ENCODE data around the gene PLXNA2.

Gene PLXNA2

DNA sequence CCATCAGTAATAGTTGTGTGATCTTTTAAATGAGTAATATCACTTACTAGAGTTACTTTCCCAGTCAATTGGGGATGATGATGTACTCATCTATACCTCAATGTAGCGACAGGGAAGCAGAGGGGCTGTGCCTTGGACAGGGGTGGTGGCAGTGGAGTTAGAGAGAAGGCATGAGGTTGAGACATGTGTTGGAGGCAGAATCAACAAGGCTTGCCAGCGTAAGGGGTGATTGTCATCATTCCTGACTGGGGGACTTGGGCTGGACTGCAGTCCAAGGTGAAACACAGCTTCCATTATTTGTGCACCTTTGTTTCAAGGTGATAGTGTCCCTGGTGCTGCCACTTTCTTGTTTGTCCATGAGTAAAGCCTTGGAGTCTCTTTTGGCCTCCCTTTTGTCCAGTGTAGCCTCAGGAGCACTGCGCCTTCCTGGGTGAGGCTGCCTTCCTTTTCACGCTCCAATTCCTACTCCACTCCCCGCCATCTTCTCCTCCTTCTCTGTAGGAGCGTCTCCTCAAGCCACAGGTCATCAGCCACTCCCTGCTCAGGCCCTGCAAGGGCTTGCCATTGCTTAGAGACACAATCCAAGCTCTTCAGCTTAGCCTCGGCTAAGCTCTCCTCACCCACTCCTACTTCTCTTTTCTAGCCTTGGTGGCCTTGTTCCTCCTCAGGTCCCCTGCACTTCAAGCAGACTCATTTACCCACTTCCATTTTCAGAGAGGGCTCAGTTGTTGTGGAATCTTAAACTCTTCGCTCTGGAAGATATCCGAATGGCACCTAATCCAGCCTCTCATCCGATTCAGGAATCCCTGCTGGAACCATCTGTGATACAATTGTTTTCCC is 255.6 kb downstream of the PLXNA2 start:
- DNase-seq, result no peak

DNA sequence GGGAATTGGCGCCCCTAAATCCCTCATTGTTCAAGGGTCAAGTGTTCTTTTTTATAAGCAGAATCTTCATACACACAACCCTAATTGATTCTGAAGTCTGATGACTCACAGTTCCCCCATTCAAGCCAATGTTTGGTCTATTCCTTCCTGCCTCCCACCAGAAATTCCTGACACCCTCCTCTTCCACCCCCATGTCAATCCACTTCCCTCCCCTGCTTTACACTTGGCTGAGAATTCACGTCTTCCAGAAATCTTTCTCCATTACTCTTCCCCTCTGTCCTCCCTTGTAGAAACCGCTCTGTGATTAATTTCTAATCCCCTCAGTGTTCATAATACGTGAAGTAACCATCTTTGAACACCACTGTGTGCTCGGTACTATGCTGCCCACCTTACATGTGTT is 257.0 kb downstream of the PLXNA2 start:
- DNase-seq, result no peak

DNA sequence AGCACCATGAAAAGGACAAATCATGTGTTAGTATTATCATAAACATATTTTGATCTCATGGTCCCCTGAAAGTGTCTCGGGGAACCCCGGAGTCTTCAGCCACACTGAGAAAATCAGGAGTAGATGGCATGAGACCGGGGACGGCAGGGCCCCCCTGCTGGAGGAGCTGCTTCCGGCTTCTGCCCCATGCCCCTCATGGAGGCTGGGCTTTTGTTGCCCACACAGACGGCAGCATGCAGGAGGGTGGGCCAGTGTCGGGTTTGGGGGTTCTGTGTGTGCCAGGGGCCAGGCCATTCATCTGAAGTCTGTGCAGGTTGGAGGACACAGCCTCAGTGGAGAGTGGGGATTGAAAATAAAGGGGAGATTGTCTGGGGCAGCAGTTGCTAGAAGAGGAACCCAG is 258.2 kb downstream of the PLXNA2 start:
- DNase-seq, result no peak

DNA sequence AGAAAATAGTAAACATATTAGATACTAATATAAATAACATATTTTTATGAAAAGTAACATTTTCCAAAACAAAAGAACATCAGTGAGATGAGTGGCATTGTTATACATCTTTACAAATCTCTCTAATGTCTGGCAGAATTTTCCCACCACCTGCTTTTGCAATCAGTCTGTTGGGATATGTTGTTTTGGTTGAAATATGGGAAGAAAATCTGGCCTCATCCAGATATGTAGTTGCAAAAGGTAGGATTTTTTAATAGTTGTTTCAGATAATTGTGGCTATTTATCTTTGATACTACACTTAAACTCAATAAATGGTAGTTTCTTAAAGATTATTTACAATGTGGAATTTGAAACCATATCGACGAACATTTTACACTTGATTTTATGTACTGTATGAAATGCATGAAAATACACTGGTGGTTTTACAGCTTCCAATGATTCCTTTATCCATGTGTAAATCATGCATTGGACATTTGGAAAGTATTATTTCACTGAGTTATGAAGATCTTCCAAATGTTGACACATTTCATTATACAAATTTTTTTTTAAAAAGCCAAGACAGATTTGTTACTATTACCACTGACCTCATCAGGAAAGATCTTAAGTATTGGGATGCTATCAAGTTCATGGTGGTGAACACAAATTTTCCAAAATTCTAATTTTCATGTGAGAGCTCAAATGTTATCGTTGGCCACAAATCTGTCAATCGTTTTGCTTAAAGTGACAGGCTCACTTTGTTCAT is 259.2 kb downstream of the PLXNA2 start:
- no peak for DNase-seq

DNA sequence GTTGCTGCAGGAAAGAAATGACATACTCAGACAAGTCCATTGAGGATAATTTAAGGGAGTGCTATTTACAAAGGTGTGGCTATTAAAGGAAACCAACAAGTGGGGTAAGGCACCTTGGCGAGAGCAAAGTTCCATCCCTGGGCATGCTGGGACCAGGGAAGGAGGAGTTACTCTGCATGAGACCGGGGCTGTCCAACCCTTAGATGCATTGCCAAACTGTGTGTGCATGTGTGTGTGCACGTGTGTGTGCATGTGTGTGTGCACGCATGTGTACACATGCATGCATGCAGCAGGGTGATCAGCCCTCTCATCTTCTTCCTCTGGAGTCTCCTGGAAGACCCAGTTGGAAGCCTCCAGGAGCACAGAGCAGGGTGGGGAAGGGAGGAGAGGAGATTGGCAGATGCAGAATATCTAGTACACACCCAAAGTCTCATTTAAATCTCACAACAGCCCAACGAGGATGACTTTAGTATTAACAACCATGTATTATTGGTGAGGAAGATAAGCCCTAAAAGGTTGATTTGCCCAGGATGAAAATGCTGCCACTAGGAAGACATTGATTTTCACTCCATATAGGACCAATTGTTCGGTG is 261.0 kb downstream of the PLXNA2 start:
- no peak for DNase-seq

DNA sequence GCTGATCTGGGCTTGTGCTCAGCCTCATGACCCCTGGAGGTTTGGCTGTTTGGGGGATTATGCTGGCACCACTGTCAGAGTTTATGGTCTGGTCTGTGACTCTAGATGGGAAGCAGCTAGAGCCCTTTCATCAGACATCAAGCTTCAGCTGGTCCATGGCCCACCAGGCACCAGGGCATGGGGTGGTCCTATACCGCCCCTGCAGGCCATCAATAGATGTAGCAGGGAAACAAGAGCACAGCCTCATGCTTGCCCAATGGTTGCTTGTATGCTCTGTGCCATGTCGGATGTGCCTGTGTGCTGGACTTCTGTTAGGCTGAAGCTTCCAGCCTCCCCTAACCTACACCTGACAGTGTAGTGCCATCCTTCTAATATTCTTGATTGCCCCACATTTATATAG is 262.2 kb downstream of the PLXNA2 start:
- no peak for DNase-seq

DNA sequence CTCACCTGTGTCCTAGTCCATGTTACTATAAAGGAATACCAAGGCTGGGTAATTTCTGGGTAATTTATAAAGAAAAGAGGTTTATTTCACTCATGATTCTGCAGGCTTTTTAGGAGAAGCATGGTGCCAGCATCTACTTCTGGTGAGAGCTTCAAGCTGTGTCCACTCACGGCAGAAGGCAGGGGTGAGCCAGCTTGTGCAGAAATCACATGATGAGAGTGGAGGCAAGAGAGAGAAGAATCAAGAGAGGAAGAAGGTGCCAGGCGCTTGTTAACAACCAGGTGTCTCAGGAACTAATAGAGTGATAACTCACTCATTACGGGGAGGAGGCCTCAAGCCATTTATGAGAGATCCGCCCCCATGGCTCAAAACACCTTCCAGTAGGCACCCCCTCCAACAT is 265.7 kb downstream of the PLXNA2 start:
- no peak for DNase-seq

DNA sequence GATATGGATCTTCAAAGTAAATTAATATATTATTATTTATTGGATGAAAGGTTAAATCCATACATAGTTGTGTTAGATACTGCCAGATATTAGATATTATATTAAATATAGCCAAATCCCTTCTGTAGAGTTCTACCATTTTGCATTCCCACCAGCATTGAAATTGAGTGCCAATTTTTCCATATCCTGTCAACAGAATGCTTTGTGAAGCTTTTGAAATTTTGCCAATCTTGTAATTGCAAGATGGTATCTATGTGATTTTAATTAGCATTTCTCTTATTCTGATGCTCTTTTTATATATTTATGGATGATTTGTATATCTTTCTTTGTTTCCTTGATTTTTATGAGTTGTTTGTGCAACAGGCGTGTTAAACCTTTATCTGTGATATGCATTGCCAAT is 266.3 kb downstream of the PLXNA2 start:
- no peak for DNase-seq

DNA sequence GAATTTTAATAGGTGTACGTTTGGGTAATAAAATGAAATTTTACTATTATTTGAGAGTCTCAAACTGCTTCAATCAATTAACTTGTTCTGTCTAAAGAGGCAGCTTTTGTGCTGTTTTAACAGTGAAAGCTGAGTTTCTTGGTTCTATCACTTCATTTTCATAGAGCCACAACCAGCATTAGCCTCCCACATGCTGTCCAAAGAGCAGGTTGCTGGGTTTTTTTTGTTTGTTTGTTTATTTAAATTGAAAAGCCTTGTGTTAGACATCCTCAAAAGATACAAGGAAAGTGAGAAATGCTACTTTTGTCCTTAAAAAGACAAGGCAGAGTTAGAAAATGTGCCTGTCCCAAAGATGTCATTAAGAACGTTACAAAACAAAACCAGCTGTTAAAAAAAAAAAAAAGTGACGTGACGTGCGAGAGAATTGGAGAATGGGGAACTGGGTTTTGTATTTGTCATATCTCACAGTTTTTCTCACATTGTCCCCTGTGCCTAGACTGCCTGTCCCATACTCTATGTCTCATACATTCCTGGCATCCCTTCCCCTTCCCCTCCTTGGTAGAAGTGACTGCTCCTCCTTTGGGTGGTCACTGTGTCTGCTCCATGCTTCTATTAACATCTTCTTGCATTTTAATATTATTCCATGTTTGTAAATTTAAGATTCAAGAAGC is 270.2 kb downstream of the PLXNA2 start:
- DNase-seq, result no peak

DNA sequence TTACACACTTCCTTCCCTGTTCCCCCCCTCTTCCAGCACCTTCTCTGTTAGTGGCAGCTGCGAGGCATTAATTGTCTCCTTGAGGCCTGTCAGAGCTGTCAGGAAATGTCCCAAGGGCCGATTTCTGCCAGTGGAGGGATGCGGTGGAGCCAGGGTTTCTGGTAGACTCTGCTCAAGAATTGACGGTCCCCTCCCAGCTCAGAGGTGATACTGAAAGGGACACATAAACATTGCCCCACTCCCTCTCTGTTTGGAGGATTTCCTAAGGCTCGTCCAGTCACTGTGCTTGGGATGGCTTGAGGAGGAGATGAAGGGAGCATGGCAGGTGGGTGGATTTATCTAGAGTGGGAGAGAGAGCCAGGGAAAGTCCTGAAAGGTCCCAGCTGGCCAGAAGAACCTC is 271.8 kb downstream of the PLXNA2 start:
- no peak for DNase-seq

Measured in cortex of kidney (tissue), 1 donor.